PC-9 (cell line): ENCODE results near the gene EGR1. TPM values are rescaled to one million over a fixed set of nuclear protein-coding genes. Genes with fewer than 3 reads are reported as not detected.

Source experiments
- BruUV-seq: library from RNA; stranded (reverse); fragments of 400-500 nt; replicated peaks from 2 replicates; lab custom pipeline; 2021; lab: Mats Ljungman, UMichigan
- CTCF ChIA-PET: fragments of 300-600 bp; sonication (Branson Sonifier 250); formaldehyde crosslinking; loops from one replicate; lab custom pipeline; 2022; ENCODE audit warnings: antibody characterized with exemption; lab: Charles Lee
- POLR2A ChIA-PET: fragments of 300-600 bp; sonication (Branson Sonifier 250); formaldehyde crosslinking; loops from one replicate; lab custom pipeline; 2022; ENCODE audit warnings: antibody characterized with exemption; ENCODE audit not compliant: unreplicated experiment; lab: Charles Lee
- DNase-seq, 2 experiments: peaks; one replicate each; pipeline versions ENCODE4 v3.0.0 to v3.0.0-alpha.2; 2015 to 2022; ENCODE audit warnings: mixed read lengths in 1 of 2
- H2AFZ ChIP-seq: fragments of 200-600 bp; sonication (generic); 2 replicates; pipeline ENCODE4 v1.8.1; 2017; ENCODE audit warnings: antibody characterized with exemption
- H3F3A ChIP-seq: fragments of 200-600 bp; sonication (generic); 2 replicates; pipeline ENCODE4 v1.8.1; 2017; ENCODE audit warnings: antibody characterized with exemption, mild to moderate bottlenecking, low read depth; ENCODE audit not compliant: insufficient read depth
- H3K27ac ChIP-seq: fragments of 200-600 bp; sonication (generic); 2 replicates; pipeline ENCODE4 v1.6.1; 2016; ENCODE audit warnings: mixed run types
- H3K27me3 ChIP-seq: fragments of 200-600 bp; sonication (generic); 2 replicates; pipeline ENCODE4 v1.6.1; 2016; ENCODE audit warnings: low read depth, mixed run types; ENCODE audit not compliant: insufficient read depth
- H3K36me3 ChIP-seq: fragments of 200-600 bp; sonication (generic); 2 replicates; pipeline ENCODE4 v1.6.1; 2016; ENCODE audit warnings: low read depth, mixed run types
- H3K4me1 ChIP-seq: fragments of 200-600 bp; sonication (generic); replicated peaks from 2 replicates; pipeline ENCODE4 v1.6.1; 2016; ENCODE audit warnings: mixed run types; ENCODE audit not compliant: insufficient read depth
- H3K4me2 ChIP-seq: fragments of 200-600 bp; sonication (generic); 2 replicates; pipeline ENCODE4 v1.6.1; 2017; ENCODE audit warnings: mixed run types
- H3K4me3 ChIP-seq: fragments of 200-600 bp; sonication (generic); 2 replicates; pipeline ENCODE4 v1.6.1; 2016; ENCODE audit warnings: mixed run types
- H3K79me2 ChIP-seq: fragments of 200-600 bp; sonication (generic); 2 replicates; pipeline ENCODE4 v1.6.1; 2017; ENCODE audit warnings: low read depth, mixed run types
- H3K9me2 ChIP-seq: fragments of 200-600 bp; sonication (generic); 2 replicates; pipeline ENCODE4 v1.8.1; 2017; ENCODE audit warnings: mild to moderate bottlenecking; ENCODE audit not compliant: insufficient read depth
- H3K9me3 ChIP-seq: fragments of 200-600 bp; sonication (generic); 2 replicates; pipeline ENCODE4 v1.8.1; 2016; ENCODE audit warnings: low read depth; ENCODE audit not compliant: insufficient read depth
- H4K20me1 ChIP-seq: fragments of 200-600 bp; sonication (generic); 2 replicates; pipeline ENCODE4 v1.8.1; 2017; ENCODE audit not compliant: insufficient read depth
- EZH2 ChIP-seq: fragments of 200-600 bp; sonication (generic); IDR thresholded peaks from 2 replicates; pipeline ENCODE4 v1.8.0; 2017; ENCODE audit warnings: antibody characterized with exemption, low read depth
- intact Hi-C: fragments of 100-400 bp; cut with micrococcal nuclease; formaldehyde crosslinking; loops from one replicate; pipeline ENCODE4 v1.10.0; 2022; ENCODE audit not compliant: unreplicated experiment
- total RNA-seq: library from RNA; stranded (reverse); gene quantifications from 2 replicates; pipeline ENCODE4 v1.2.3, GENCODE V29; 2021
- TF ChIP-seq, protein P1 (sequence below): fragments of 200-600 bp; sonication (generic); conservative IDR thresholded peaks from 2 replicates; pipeline ENCODE4 v1.6.1; 2017; ENCODE audit warnings: mixed run types, antibody characterized with exemption, mild to moderate bottlenecking, moderate library complexity

The EGR1 gene
- total RNA-seq, 1 experiment from 2014 or later = 24.7 TPM

DNA sequence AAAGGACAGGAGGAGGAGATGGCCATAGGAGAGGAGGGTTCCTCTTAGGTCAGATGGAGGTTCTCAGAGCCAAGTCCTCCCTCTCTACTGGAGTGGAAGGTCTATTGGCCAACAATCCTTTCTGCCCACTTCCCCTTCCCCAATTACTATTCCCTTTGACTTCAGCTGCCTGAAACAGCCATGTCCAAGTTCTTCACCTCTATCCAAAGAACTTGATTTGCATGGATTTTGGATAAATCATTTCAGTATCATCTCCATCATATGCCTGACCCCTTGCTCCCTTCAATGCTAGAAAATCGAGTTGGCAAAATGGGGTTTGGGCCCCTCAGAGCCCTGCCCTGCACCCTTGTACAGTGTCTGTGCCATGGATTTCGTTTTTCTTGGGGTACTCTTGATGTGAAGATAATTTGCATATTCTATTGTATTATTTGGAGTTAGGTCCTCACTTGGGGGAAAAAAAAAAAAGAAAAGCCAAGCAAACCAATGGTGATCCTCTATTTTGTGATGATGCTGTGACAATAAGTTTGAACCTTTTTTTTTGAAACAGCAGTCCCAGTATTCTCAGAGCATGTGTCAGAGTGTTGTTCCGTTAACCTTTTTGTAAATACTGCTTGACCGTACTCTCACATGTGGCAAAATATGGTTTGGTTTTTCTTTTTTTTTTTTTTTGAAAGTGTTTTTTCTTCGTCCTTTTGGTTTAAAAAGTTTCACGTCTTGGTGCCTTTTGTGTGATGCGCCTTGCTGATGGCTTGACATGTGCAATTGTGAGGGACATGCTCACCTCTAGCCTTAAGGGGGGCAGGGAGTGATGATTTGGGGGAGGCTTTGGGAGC lies 3.1 kb downstream of the EGR1 start:
- Histone ChIP-seq H3K27ac (no peak overlapping the region), H3K36me3 (no peaks in the 10 kb centered on the region), H3K79me2 (no peaks in the 10 kb centered on the region), H3K9me3 (no peaks in the 10 kb centered on the region), H4K20me1 (peaks cover 18% of the 10 kb centered on the region), H3K4me2 (no peak overlapping the region), H2AFZ (no peak overlapping the region), H3K4me1 (peaks cover 4% of the 10 kb centered on the region), H3K9me2 (no peaks in the 10 kb centered on the region), H3F3A (no peaks in the 10 kb centered on the region), H3K4me3 (no peak overlapping the region), H3K27me3 (no peaks in the 10 kb centered on the region)
- ChIA-PET POLR2A (interaction anchor here (0.6 kb wide), 2 partner anchors 79 to 826 kb away, joined by 3 to 6 read pairs; no protein-coding TSS in a partner anchor), CTCF (no interaction called here)
- no TSS peak for BruUV-seq
- peak in 1 of 2 experiments; percentile 33 for DNase-seq
- intact Hi-C loops = no loop called here
- TF ChIP-seq, protein P1, sequence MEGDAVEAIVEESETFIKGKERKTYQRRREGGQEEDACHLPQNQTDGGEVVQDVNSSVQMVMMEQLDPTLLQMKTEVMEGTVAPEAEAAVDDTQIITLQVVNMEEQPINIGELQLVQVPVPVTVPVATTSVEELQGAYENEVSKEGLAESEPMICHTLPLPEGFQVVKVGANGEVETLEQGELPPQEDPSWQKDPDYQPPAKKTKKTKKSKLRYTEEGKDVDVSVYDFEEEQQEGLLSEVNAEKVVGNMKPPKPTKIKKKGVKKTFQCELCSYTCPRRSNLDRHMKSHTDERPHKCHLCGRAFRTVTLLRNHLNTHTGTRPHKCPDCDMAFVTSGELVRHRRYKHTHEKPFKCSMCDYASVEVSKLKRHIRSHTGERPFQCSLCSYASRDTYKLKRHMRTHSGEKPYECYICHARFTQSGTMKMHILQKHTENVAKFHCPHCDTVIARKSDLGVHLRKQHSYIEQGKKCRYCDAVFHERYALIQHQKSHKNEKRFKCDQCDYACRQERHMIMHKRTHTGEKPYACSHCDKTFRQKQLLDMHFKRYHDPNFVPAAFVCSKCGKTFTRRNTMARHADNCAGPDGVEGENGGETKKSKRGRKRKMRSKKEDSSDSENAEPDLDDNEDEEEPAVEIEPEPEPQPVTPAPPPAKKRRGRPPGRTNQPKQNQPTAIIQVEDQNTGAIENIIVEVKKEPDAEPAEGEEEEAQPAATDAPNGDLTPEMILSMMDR = no peak
- no peak for TF ChIP-seq EZH2

DNA sequence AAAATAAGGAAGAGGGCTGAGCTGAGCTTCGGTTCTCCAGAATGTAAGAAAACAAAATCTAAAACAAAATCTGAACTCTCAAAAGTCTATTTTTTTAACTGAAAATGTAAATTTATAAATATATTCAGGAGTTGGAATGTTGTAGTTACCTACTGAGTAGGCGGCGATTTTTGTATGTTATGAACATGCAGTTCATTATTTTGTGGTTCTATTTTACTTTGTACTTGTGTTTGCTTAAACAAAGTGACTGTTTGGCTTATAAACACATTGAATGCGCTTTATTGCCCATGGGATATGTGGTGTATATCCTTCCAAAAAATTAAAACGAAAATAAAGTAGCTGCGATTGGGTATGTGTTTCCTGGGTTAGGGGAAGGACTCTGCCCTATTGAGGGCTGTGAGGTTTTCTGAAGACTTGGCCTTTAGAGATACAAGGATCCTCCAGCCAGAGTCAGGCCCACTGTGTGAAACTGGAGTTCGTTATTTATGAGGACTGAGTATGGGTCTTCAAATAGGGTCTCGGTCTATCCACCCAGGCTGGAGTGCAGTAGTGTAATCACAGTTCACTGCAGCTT lies 3.8 kb downstream of the EGR1 start:
- intact Hi-C loops = no loop called here
- Histone ChIP-seq H3K4me1 (no peaks in the 10 kb centered on the region), H3K79me2 (no peaks in the 10 kb centered on the region), H4K20me1 (peaks cover 18% of the 10 kb centered on the region), H3K9me2 (no peaks in the 10 kb centered on the region), H3K4me3 (no peak overlapping the region), H3K9me3 (no peaks in the 10 kb centered on the region), H3F3A (no peaks in the 10 kb centered on the region), H3K27ac (no peak overlapping the region), H3K36me3 (no peaks in the 10 kb centered on the region), H3K27me3 (no peaks in the 10 kb centered on the region), H3K4me2 (no peak overlapping the region), H2AFZ (no peak overlapping the region)
- TF ChIP-seq EZH2 = no peak
- TF ChIP-seq, protein P1 = no peak
- ChIA-PET POLR2A (interaction anchor here (0.6 kb wide), 2 partner anchors 78 to 825 kb away, joined by 3 to 6 read pairs; no protein-coding TSS in a partner anchor), CTCF (no interaction called here)
- BruUV-seq = no TSS peak
- no peak for DNase-seq

DNA sequence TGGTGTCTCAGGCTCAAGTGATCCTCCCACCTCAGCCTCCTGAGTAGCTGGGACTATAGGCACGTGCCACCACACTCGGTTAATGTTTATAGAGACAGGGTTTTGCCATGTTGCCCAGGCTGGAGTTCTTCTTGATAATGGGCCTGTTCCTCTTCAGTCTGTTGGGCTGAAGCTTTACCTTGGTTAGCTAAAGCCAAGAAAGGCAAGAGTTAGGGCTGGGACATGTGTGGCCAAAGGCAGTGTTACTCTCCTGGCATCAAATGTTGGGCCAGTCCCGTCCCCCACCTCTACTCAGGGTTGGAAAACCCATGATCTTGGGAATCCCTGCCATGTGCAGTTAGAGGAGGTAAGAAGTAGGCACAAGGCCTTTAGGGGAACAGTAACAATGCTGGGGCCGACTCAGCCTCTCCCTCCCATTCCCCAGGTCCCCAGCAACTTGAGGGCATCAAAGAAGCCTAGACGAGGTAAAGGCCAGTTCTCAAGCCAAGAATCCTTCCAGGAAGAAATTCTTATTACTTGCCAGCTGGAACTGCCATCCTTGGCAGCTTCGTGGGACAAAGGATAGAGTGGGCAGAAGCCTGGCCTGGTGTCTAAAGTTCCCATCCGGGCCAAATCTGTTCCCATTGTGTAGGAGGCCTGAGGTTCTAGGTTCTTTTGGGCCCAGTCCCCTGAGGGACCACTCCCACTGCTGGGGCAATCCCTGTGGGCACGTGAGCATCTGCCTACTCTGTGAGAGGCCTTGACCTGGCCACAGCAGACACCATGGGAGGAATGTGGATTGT lies 4.5 kb downstream of the EGR1 start:
- Histone ChIP-seq H3K27ac (no peak overlapping the region), H3K27me3 (no peaks in the 10 kb centered on the region), H3K9me3 (no peaks in the 10 kb centered on the region), H3K79me2 (no peaks in the 10 kb centered on the region), H3K4me2 (no peak overlapping the region), H4K20me1 (peaks cover 18% of the 10 kb centered on the region), H3K36me3 (no peaks in the 10 kb centered on the region), H2AFZ (no peak overlapping the region), H3K4me1 (no peaks in the 10 kb centered on the region), H3K9me2 (no peaks in the 10 kb centered on the region), H3F3A (no peaks in the 10 kb centered on the region), H3K4me3 (no peak overlapping the region)
- peak; percentile 50 to 51 for DNase-seq
- ChIA-PET POLR2A (interaction anchor here (0.6 to 0.7 kb wide), 3 partner anchors 34 to 83 kb away, joined by 3 to 6 read pairs (median 4); no protein-coding TSS in a partner anchor), CTCF (no interaction called here)
- BruUV-seq = no TSS peak
- intact Hi-C loops = no loop called here
- TF ChIP-seq, protein P1 = no peak
- no peak for TF ChIP-seq EZH2
